GM12872 (cell line): ENCODE measurements around the gene FAM237A.

Experiments
- CTCF ChIP-seq: IDR thresholded peaks from 3 replicates; pipeline ENCODE4 v1.5.1; 2011; ENCODE audit warnings: low read depth, mild to moderate bottlenecking, low read length, moderate library complexity; ENCODE audit not compliant: insufficient read depth

Gene FAM237A

DNA sequence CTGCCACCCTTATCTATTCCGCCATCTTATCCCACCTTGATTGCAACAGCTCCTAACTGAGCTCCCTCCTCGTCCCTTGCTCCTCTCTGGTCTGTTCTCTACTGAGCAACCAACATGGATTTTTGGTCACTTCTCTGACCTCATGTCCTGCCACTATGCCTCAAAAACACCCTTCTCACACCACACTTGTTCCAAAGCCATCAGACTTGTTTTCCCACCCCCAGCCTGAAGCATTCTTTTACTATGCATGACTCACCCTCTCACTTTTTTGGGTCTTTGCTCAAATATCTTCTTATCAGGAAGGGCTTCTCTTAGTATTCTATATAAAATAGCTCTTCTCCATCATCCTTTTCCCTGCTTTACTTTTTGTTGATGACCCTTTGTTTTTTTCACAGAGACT is 2.7 kb upstream of the FAM237A start:
- no peak for TF ChIP-seq CTCF

- TF ChIP-seq CTCF, result no peak
Observed at GRCh38 chr2:206641226-206641625, 1.1 kb upstream of the FAM237A start.

- no peak for TF ChIP-seq CTCF
Observed at GRCh38 chr2:206647985-206648384, 5.7 kb downstream of the FAM237A start.

DNA sequence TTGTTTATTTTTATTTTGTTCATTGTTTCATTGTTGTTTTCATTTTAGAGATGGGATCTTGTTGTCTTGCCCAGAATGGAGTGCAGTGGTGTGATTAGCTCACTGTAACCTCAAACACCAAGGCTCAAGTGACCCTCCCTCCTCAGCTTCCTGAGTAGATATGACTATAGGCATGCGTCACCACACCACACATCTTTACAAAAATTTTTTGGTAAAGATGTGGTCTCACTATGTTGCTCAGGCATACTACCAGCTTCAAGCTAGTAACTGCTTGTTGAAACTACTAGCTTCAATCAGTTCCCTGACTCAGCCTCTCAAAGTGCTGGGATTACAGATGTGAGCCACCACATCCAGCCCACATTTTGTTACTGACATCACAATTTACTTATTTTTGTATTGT is 14.8 kb downstream of the FAM237A start:
- no peak for TF ChIP-seq CTCF

- TF ChIP-seq CTCF, result no peak
Observed at GRCh38 chr2:206665251-206665650, 23.0 kb downstream of the FAM237A start.

GRCh38 chr2:206670531-206671319 is 28.4 kb downstream of the FAM237A start:
- no peak for TF ChIP-seq CTCF

- no peak for TF ChIP-seq CTCF
Observed at GRCh38 chr2:206683546-206683945, 41.3 kb downstream of the FAM237A start.
